WTC11 (cell line): ENCODE results near the gene TRIM44. TPM values are rescaled to one million over a fixed set of nuclear protein-coding genes. Genes with fewer than 3 reads are reported as not detected.

Experiments used
- ATAC-seq: fragments of 200-7000 bp; cut with Tn5 transposase; 2 replicates; pipeline ENCODE4 v1.10.0; 2021; ENCODE audit warnings: mild to moderate bottlenecking, moderate library complexity
- CTCF ChIA-PET: fragments of 300-600 bp; sonication (Branson Sonifier 250); formaldehyde crosslinking; loops from one replicate; lab custom pipeline; 2021; ENCODE audit warnings: antibody characterized with exemption; lab: Charles Lee
- POLR2A ChIA-PET: fragments of 350-600 bp; sonication (Branson Sonifier 250); formaldehyde crosslinking; loops from one replicate; lab custom pipeline; 2021; ENCODE audit warnings: antibody characterized with exemption; lab: Charles Lee
- DNase-seq: peaks from one replicate; pipeline ENCODE4 v3.0.0; 2021; ENCODE audit warnings: low spot score
- H3K27ac Mint-ChIP-seq: 2 replicates; pipeline ENCODE4 v1.8.0; 2021; ENCODE audit warnings: mixed read lengths
- H3K27me3 Mint-ChIP-seq: 2 replicates; pipeline ENCODE4 v1.8.0; 2021; ENCODE audit warnings: low read depth, mild to moderate bottlenecking, moderate library complexity, mixed read lengths
- H3K36me3 Mint-ChIP-seq: 2 replicates; pipeline ENCODE4 v1.8.0; 2021; ENCODE audit warnings: mixed read lengths
- H3K4me1 Mint-ChIP-seq: 2 replicates; pipeline ENCODE4 v1.8.0; 2022; ENCODE audit warnings: mixed read lengths
- H3K4me3 Mint-ChIP-seq: 2 replicates; pipeline ENCODE4 v1.8.0; 2021; ENCODE audit warnings: mild to moderate bottlenecking, moderate library complexity, mixed read lengths
- H3K9me3 Mint-ChIP-seq: 2 replicates; pipeline ENCODE4 v1.8.0; 2021; ENCODE audit warnings: mixed read lengths
- ATF2 ChIP-seq: sonication (generic); formaldehyde crosslinking; IDR thresholded peaks from 2 replicates; pipeline ENCODE4 v1.8.1; 2022; ENCODE audit warnings: low read depth, missing genetic modification reagents, borderline replicate concordance
- ATF6 ChIP-seq: sonication (generic); formaldehyde crosslinking; IDR thresholded peaks from 2 replicates; pipeline ENCODE4 v1.8.1; 2023; ENCODE audit warnings: mild to moderate bottlenecking, missing genetic modification reagents
- CBFB ChIP-seq: sonication (generic); formaldehyde crosslinking; IDR thresholded peaks from 2 replicates; pipeline ENCODE4 v1.8.1; 2022; ENCODE audit warnings: mild to moderate bottlenecking, low read depth, missing genetic modification reagents
- CREB1 ChIP-seq: sonication (generic); formaldehyde crosslinking; IDR thresholded peaks from 2 replicates; pipeline ENCODE4 v1.8.0; 2023; ENCODE audit warnings: mild to moderate bottlenecking, missing genetic modification reagents
- CTCF ChIP-seq: fragments of 200-600 bp; IDR thresholded peaks from 2 replicates; pipeline ENCODE4 v1.8.0; 2022; ENCODE audit warnings: antibody characterized with exemption
- EMX1 ChIP-seq: fragments of 250-450 bp; sonication (Bioruptor Pico); IDR thresholded peaks from 2 replicates; pipeline ENCODE4 v1.8.0; 2021; ENCODE audit warnings: mild to moderate bottlenecking
- ESRRA ChIP-seq: sonication (generic); formaldehyde crosslinking; IDR thresholded peaks from 2 replicates; pipeline ENCODE4 v1.8.1; 2022; ENCODE audit warnings: mild to moderate bottlenecking, missing genetic modification reagents, borderline replicate concordance
- FOXJ3 ChIP-seq: sonication (generic); formaldehyde crosslinking; IDR thresholded peaks from 2 replicates; pipeline ENCODE4 v1.9.0; 2021; ENCODE audit warnings: missing genetic modification reagents, mild to moderate bottlenecking, borderline replicate concordance
- FOXK1 ChIP-seq: sonication (generic); formaldehyde crosslinking; IDR thresholded peaks from 2 replicates; pipeline ENCODE4 v1.8.0; 2022; ENCODE audit warnings: mild to moderate bottlenecking, moderate library complexity, missing genetic modification reagents
- GABPB1 ChIP-seq: sonication (generic); formaldehyde crosslinking; IDR thresholded peaks from 2 replicates; pipeline ENCODE4 v1.8.1; 2023; ENCODE audit warnings: mild to moderate bottlenecking, missing genetic modification reagents
- HMGXB4 ChIP-seq: sonication (generic); formaldehyde crosslinking; IDR thresholded peaks from 2 replicates; pipeline ENCODE4 v1.8.1; 2023; ENCODE audit warnings: mild to moderate bottlenecking, moderate library complexity, missing genetic modification reagents
- IRF2 ChIP-seq: sonication (generic); formaldehyde crosslinking; IDR thresholded peaks from 2 replicates; pipeline ENCODE4 v1.8.0; 2022; ENCODE audit warnings: low read depth, missing genetic modification reagents, borderline replicate concordance
- KAT7 ChIP-seq: sonication (generic); formaldehyde crosslinking; IDR thresholded peaks from 2 replicates; pipeline ENCODE4 v1.8.1; 2023; ENCODE audit warnings: missing genetic modification reagents, mild to moderate bottlenecking, borderline replicate concordance
- MAX ChIP-seq: sonication (generic); formaldehyde crosslinking; IDR thresholded peaks from 2 replicates; pipeline ENCODE4 v1.8.0; 2022; ENCODE audit warnings: mild to moderate bottlenecking, missing genetic modification reagents
- NR1H2 ChIP-seq: sonication (generic); formaldehyde crosslinking; IDR thresholded peaks from 2 replicates; pipeline ENCODE4 v1.9.0; 2021; ENCODE audit warnings: mild to moderate bottlenecking, moderate library complexity, missing genetic modification reagents
- OVOL2 ChIP-seq: fragments of 250-450 bp; sonication (Bioruptor Pico); IDR thresholded peaks from 2 replicates; pipeline ENCODE4 v1.9.0; 2021; ENCODE audit warnings: mild to moderate bottlenecking, borderline replicate concordance
- PRRX2 ChIP-seq: fragments of 250-450 bp; sonication (Bioruptor Pico); IDR thresholded peaks from 2 replicates; pipeline ENCODE4 v1.8.0; 2021; ENCODE audit warnings: mild to moderate bottlenecking
- TCF7 ChIP-seq: sonication (generic); formaldehyde crosslinking; IDR thresholded peaks from 2 replicates; pipeline ENCODE4 v1.8.0; 2022; ENCODE audit warnings: mild to moderate bottlenecking, low read depth, missing genetic modification reagents, moderate library complexity
- ZNF416 ChIP-seq: fragments of 250-450 bp; sonication (Bioruptor Pico); IDR thresholded peaks from 2 replicates; pipeline ENCODE4 v1.9.0; 2021; ENCODE audit warnings: mild to moderate bottlenecking, inconsistent platforms
- total RNA-seq: library from RNA; stranded (reverse); gene quantifications from 3 replicates; pipeline ENCODE4 v1.2.3, GENCODE V29; 2021
- TF ChIP-seq, protein P1 (sequence below): sonication (generic); formaldehyde crosslinking; IDR thresholded peaks from 2 replicates; pipeline ENCODE4 v1.8.1; 2022; ENCODE audit warnings: low read depth, mild to moderate bottlenecking, moderate library complexity, missing genetic modification reagents, borderline replicate concordance

Gene TRIM44
- total RNA-seq, 1 experiment from 2014 or later: 27.4 TPM

DNA sequence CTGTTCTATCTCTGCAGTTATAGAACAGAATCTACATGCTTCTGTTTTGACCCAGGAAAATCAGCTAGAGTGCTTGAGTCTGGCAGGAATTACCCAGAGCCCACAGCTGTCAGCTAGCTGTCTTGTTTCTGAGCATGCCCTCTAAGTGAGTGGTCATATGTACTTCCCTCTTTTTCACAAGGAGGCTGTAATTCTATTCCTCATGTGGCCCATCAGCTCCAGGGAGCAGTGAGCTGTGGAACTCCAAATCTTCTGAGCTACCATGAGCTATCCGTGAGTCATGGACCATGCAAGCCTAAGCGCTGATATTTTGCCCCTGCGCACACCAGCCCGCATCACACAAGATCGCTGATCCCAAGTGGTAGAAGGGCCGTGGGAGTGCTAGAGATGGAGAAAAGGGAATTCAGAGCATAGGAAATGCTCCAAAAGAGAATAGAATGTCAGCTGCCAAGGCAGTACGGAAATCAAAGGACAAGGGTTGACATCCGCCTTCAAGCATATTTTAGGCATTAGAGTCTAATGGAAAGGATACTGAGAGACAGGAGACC is 38.9 kb upstream of the TRIM44 start:
- Mint-ChIP-seq H3K36me3 (no peaks in the 10 kb centered on the region), H3K9me3 (peaks cover 6% of the 10 kb centered on the region; the same call in 1 of the 2 replicates), H3K27me3 (peaks cover 42% of the 10 kb centered on the region), H3K27ac (no peak overlapping the region), H3K4me1 (peaks cover 26% of the 10 kb centered on the region), H3K4me3 (no peak overlapping the region)
- ATAC-seq (no peak), DNase-seq (no peak)
- POLR2A ChIA-PET: interaction anchor here (0.6 kb wide), 1 partner anchor 993 kb away, joined by 4 read pairs; no protein-coding TSS in a partner anchor
- CTCF ChIA-PET: interaction anchor here (3.0 kb wide), 1 partner anchor 199 kb away, joined by 17 read pairs; no protein-coding TSS in a partner anchor
- TF ChIP-seq FOXJ3 (CRISPR knock-in tag) (no peak), ATF2 (no peak), TCF7 (CRISPR knock-in tag) (no peak), CTCF (no peak), ESRRA (CRISPR knock-in tag) (no peak), PRRX2 (CRISPR knock-in tag) (no peak), ATF6 (no peak), ZNF416 (no peak), IRF2 (CRISPR knock-in tag) (no peak), NR1H2 (no peak), HMGXB4 (no peak), MAX (CRISPR knock-in tag) (no peak), CREB1 (CRISPR knock-in tag) (no peak), GABPB1 (CRISPR knock-in tag) (no peak), OVOL2 (CRISPR knock-in tag) (no peak), EMX1 (CRISPR knock-in tag) (no peak), CBFB (CRISPR knock-in tag) (no peak), FOXK1 (no peak), KAT7 (no peak)
- TF ChIP-seq, protein P1, sequence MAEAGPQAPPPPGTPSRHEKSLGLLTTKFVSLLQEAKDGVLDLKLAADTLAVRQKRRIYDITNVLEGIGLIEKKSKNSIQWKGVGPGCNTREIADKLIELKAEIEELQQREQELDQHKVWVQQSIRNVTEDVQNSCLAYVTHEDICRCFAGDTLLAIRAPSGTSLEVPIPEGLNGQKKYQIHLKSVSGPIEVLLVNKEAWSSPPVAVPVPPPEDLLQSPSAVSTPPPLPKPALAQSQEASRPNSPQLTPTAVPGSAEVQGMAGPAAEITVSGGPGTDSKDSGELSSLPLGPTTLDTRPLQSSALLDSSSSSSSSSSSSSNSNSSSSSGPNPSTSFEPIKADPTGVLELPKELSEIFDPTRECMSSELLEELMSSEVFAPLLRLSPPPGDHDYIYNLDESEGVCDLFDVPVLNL (CRISPR knock-in tag): no peak
